ENCODE measurements around the gene NLK. TPM values are rescaled to one million over a fixed set of nuclear protein-coding genes. Genes with fewer than 3 reads are reported as not detected.
"Not testable (repeated sequence)": the region's sequence is repeated elsewhere in the genome, so short reads cannot be mapped to it uniquely, and the experiment has no call there.

The NLK gene
- polyA plus RNA-seq, 5 donors, result 17.9 to 22.6 (median 19.7) TPM

GRCh38 chr17:28071891-28072606 lies 29.6 kb downstream of the NLK start:
- no peak for DNase-seq

GRCh38 chr17:28072936-28073533 lies 30.6 kb downstream of the NLK start:
- DNase-seq, result no peak

GRCh38 chr17:28074010-28074409 lies 31.5 kb downstream of the NLK start:
- DNase-seq, result no peak

- DNase-seq, result no peak
Observed at GRCh38 chr17:28076144-28076543, 33.7 kb downstream of the NLK start.

- DNase-seq, result not testable (repeated sequence)
Observed at GRCh38 chr17:28077140-28077539, 34.7 kb downstream of the NLK start.

GRCh38 chr17:28078341-28079229 lies 36.1 kb downstream of the NLK start:
- DNase-seq, result no peak

GRCh38 chr17:28081467-28081866 lies 39.0 kb downstream of the NLK start:
- DNase-seq, result no peak

GRCh38 chr17:28085766-28086165 lies 43.3 kb downstream of the NLK start:
- DNase-seq, result no peak

- DNase-seq, result no peak
Observed at GRCh38 chr17:28086519-28086918, 44.0 kb downstream of the NLK start.

GRCh38 chr17:28087743-28088142 lies 45.3 kb downstream of the NLK start:
- DNase-seq, result no peak

- no peak for DNase-seq
Observed at GRCh38 chr17:28090551-28090950, 48.1 kb downstream of the NLK start.

- DNase-seq, result no peak
Observed at GRCh38 chr17:28092088-28092487, 49.6 kb downstream of the NLK start.

GRCh38 chr17:28093999-28094716 lies 51.7 kb downstream of the NLK start:
- DNase-seq, result no peak

GRCh38 chr17:28096756-28097155 lies 54.3 kb downstream of the NLK start:
- no peak for DNase-seq

- no peak for DNase-seq
Observed at GRCh38 chr17:28097254-28097653, 54.8 kb downstream of the NLK start.

- no peak for DNase-seq
Observed at GRCh38 chr17:28097901-28098300, 55.4 kb downstream of the NLK start.

GRCh38 chr17:28098591-28098990 lies 56.1 kb downstream of the NLK start:
- not testable (repeated sequence) for DNase-seq

GRCh38 chr17:28100251-28100650 lies 57.8 kb downstream of the NLK start:
- DNase-seq, result no peak

GRCh38 chr17:28100936-28101335 lies 58.5 kb downstream of the NLK start:
- no peak for DNase-seq

GRCh38 chr17:28101919-28102318 lies 59.4 kb downstream of the NLK start:
- DNase-seq, result no peak

GRCh38 chr17:28105501-28105900 lies 63.0 kb downstream of the NLK start:
- no peak for DNase-seq

- no peak for DNase-seq
Observed at GRCh38 chr17:28110184-28110583, 67.7 kb downstream of the NLK start.
